ENCODE data around the gene LDLRAP1.

- TF ChIP-seq EZH2 (IDR thresholded peaks at IDR 0.05) (no peak), CTCF (IDR thresholded peaks at IDR 0.05) (no peak), EZH2phosphoT487 (IDR thresholded peaks at IDR 0.05) (no peak)
Observed at GRCh38 chr1:25560001-25560400, 16.6 kb downstream of the LDLRAP1 start.
